K562 (cell line): ENCODE measurements around the gene ZDHHC1. TPM values are rescaled to one million over a fixed set of nuclear protein-coding genes. Genes with fewer than 3 reads are reported as not detected.

ENCODE experiments used
- BMI1 ChIP-seq: fragments of 150-350 bp; IDR thresholded peaks from 2 replicates; pipeline ENCODE4 v1.6.1; 2014; ENCODE audit warnings: low read length
- CBFA2T3 ChIP-seq: fragments of 450-650 bp; IDR thresholded peaks from 2 replicates; pipeline ENCODE4 v1.6.1; 2017
- CBX3 ChIP-seq, 2 experiments: IDR thresholded peaks; 1 replicate in 1 of 2; 2 replicates in 1 of 2; pipeline ENCODE4 v1.6.1; 2012; ENCODE audit warnings: inconsistent platforms in 2 of 2, low read length in 2 of 2, borderline replicate concordance in 1 of 2, control low read depth in 1 of 2
- CUX1 ChIP-seq: fragments of 200-800 bp; sonication (Bioruptor generic); IDR thresholded peaks from 2 replicates; pipeline ENCODE4 v1.6.1; 2016; ENCODE audit warnings: missing genetic modification characterization, missing compliant biosample characterization
- ETV5 ChIP-seq: sonication (generic); formaldehyde crosslinking; IDR thresholded peaks from 2 replicates; pipeline ENCODE4 v1.4.0; 2020; ENCODE audit warnings: low read depth, mild to moderate bottlenecking, missing genetic modification reagents
- FOS ChIP-seq: IDR thresholded peaks from 3 replicates; pipeline ENCODE4 v1.6.1; 2011; ENCODE audit not compliant: insufficient read length; ENCODE audit errors: extremely low read depth
- LARP7 ChIP-seq: fragments of 450-650 bp; IDR thresholded peaks from 2 replicates; pipeline ENCODE4 v1.6.1; 2016
- MAFF ChIP-seq: IDR thresholded peaks from 2 replicates; pipeline ENCODE4 v1.6.1; 2012; ENCODE audit warnings: low read length, improper control_type of control experiment
- MLX ChIP-seq, 2 experiments: fragments of 450-650 bp in 1 of 2; sonication (generic) in 1 of 2; formaldehyde crosslinking; conservative IDR thresholded peaks; 2 replicates each; pipeline versions ENCODE4 v1.4.0 to v1.8.1; 2020 to 2022; ENCODE audit warnings: mild to moderate bottlenecking in 1 of 2, missing genetic modification reagents in 1 of 2
- MTA2 ChIP-seq: fragments of 450-650 bp; IDR thresholded peaks from 2 replicates; pipeline ENCODE4 v1.6.1; 2016; ENCODE audit warnings: low read depth
- POLR2AphosphoS5 ChIP-seq: IDR thresholded peaks from 2 replicates; pipeline ENCODE4 v1.6.1; 2011; ENCODE audit warnings: mild to moderate bottlenecking, low read depth, low read length, moderate library complexity; ENCODE audit not compliant: control insufficient read depth, insufficient read depth
- SAFB2 ChIP-seq: fragments of 200-400 bp; formaldehyde crosslinking; IDR thresholded peaks from 2 replicates; pipeline ENCODE4 v1.6.1; 2018; ENCODE audit warnings: borderline replicate concordance, low read length, low read depth, moderate library complexity; ENCODE audit not compliant: severe bottlenecking
- SMAD3 ChIP-seq: fragments of 450-650 bp; formaldehyde crosslinking; conservative IDR thresholded peaks from 2 replicates; pipeline ENCODE4 v1.4.0; 2020; ENCODE audit warnings: mild to moderate bottlenecking
- SMARCA4 ChIP-seq: fragments of 450-650 bp; IDR thresholded peaks from 2 replicates; pipeline ENCODE4 v1.6.1; 2016
- TCF7 ChIP-seq: sonication (generic); IDR thresholded peaks from 2 replicates; pipeline ENCODE4 v1.6.1; 2016; ENCODE audit warnings: antibody characterized with exemption, borderline replicate concordance
- USF1 ChIP-seq: sonication (generic); formaldehyde crosslinking; IDR thresholded peaks from 2 replicates; pipeline ENCODE4 v1.9.0; 2022; ENCODE audit warnings: mild to moderate bottlenecking, missing genetic modification reagents
- ZBTB49 ChIP-seq: sonication (generic); formaldehyde crosslinking; IDR thresholded peaks from 2 replicates; pipeline ENCODE4 v1.8.0; 2022; ENCODE audit warnings: missing genetic modification reagents, mild to moderate bottlenecking, borderline replicate concordance
- ZBTB7A ChIP-seq: IDR thresholded peaks from 2 replicates; pipeline ENCODE4 v1.6.1; 2011; ENCODE audit warnings: low read depth, mild to moderate bottlenecking, low read length, moderate library complexity, borderline replicate concordance; ENCODE audit not compliant: control insufficient read depth
- ZFP91 ChIP-seq: sonication (generic); formaldehyde crosslinking; IDR thresholded peaks from 2 replicates; pipeline ENCODE4 v1.8.0; 2022; ENCODE audit warnings: mild to moderate bottlenecking, missing genetic modification reagents
- polyA plus RNA-seq, 8 experiments: library from polyadenylated mRNA; depleted of rRNA in 4 of 8; stranded (reverse) in 5 of 8; unstranded in 3 of 8; fragments of >200 nt; fragmentation: Nextera tagmentation in 2 of 8; fragmentation: Illumina TruSeq in 1 of 8; extraction: Ambion mirVana in 2 of 8; extraction: Trizol in 1 of 8; gene quantifications; 2 replicates each; pipeline versions ENCODE4 v1.2.1 to v1.2.3, GENCODE V29; 2011 to 2014; ENCODE audit warnings: inconsistent platforms in 1 of 8, missing spikeins in 1 of 8
- total RNA-seq, 7 experiments: library from RNA; depleted of rRNA in 6 of 7; stranded (reverse); fragments of >200 nt in 6 of 7; fragmentation: Illumina TruSeq in 2 of 7; extraction: Trizol in 2 of 7; gene quantifications; 2 replicates each; pipeline versions ENCODE4 v1.2.1 to v1.2.3, GENCODE V29; 2011 to 2021; ENCODE audit warnings: low replicate concordance in 1 of 7

ZDHHC1 gene
- total and polyA plus RNA-seq, 9 of the 15 experiments (the other 6 are each of a cell fraction or from before 2014, with no cell fraction given) = 0.06 to 0.77 (median 0.25) TPM; not detected in 4

- TF ChIP-seq CUX1 (CRISPR knock-in tag) (no peak), USF1 (no peak), SMAD3 (CRISPR knock-in tag) (no peak), FOS (no peak), CBFA2T3 (peak; percentile 94), MTA2 (peak; percentile 77), TCF7 (no peak), MAFF (no peak), LARP7 (no peak), POLR2AphosphoS5 (peak; percentile 86), ETV5 (no peak), BMI1 (no peak), ZBTB49 (CRISPR knock-in tag) (no peak), MLX (CRISPR knock-in tag; conservative IDR thresholded peaks at IDR 0.05) (no peak), CBX3 (IDR thresholded peaks at IDR 0.05; ENCODE audit: borderline replicate concordance in 1 of 2, low read length in 2 of 2) (peak in 1 of 2 experiments; percentile 57; a peak in 1 of 3 replicates), ZBTB7A (no peak), ZFP91 (CRISPR knock-in tag) (no peak), SMARCA4 (peak; percentile 39; the same call in 1 of the 2 replicates), SAFB2 (no peak)
Observed at GRCh38 chr16:67460168-67460567, 43.9 kb upstream of the ZDHHC1 start (continued).
